ENCODE measurements around the gene GPHA2. TPM values are rescaled to one million over a fixed set of nuclear protein-coding genes. Genes with fewer than 3 reads are reported as not detected.

The GPHA2 gene
- total and polyA plus RNA-seq, 2 of the 13 experiments (the other 11 are each of a cell fraction or from before 2014, with no cell fraction given): 13.0 to 19.1 TPM

GRCh38 chr11:64894070-64894811 is 41.5 kb downstream of the GPHA2 start (continued):
- no peak; the same call in 1 of the 2 replicates for TF ChIP-seq ZBTB44 (CRISPR knock-in tag; IDR thresholded peaks at IDR 0.05)
- TF ChIP-seq MIER3 (CRISPR knock-in tag; IDR thresholded peaks at IDR 0.05; ENCODE audit: borderline replicate concordance): peak; percentile 79; the same call in 1 of the 2 replicates
- TF ChIP-seq ZNF788 (CRISPR knock-in tag; IDR thresholded peaks at IDR 0.05; ENCODE audit: borderline replicate concordance): peak; percentile 66; the same call in 1 of the 2 replicates
- TF ChIP-seq, protein P1, sequence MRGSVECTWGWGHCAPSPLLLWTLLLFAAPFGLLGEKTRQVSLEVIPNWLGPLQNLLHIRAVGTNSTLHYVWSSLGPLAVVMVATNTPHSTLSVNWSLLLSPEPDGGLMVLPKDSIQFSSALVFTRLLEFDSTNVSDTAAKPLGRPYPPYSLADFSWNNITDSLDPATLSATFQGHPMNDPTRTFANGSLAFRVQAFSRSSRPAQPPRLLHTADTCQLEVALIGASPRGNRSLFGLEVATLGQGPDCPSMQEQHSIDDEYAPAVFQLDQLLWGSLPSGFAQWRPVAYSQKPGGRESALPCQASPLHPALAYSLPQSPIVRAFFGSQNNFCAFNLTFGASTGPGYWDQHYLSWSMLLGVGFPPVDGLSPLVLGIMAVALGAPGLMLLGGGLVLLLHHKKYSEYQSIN (CRISPR knock-in tag; IDR thresholded peaks at IDR 0.05; ENCODE audit: borderline replicate concordance): no peak
- peak; percentile 45; the same call in 1 of the 2 replicates for TF ChIP-seq ZNF782 (CRISPR knock-in tag; IDR thresholded peaks at IDR 0.05; ENCODE audit: borderline replicate concordance)
- TF ChIP-seq USF2 (IDR thresholded peaks at IDR 0.05; ENCODE audit: low read depth, low read length): no peak
- TF ChIP-seq USF2 (CRISPR knock-in tag; IDR thresholded peaks at IDR 0.05; ENCODE audit: borderline replicate concordance): no peak
- TF ChIP-seq ZNF331 (CRISPR knock-in tag; IDR thresholded peaks at IDR 0.05): peak; percentile 75
- TF ChIP-seq SP5 (CRISPR knock-in tag; IDR thresholded peaks at IDR 0.05; ENCODE audit: borderline replicate concordance, low read depth): peak; percentile 99
- TF ChIP-seq HES4 (CRISPR knock-in tag; IDR thresholded peaks at IDR 0.05; ENCODE audit: borderline replicate concordance): no peak
- TF ChIP-seq RFX3 (CRISPR knock-in tag; IDR thresholded peaks at IDR 0.05): no peak
- TF ChIP-seq, protein P2, sequence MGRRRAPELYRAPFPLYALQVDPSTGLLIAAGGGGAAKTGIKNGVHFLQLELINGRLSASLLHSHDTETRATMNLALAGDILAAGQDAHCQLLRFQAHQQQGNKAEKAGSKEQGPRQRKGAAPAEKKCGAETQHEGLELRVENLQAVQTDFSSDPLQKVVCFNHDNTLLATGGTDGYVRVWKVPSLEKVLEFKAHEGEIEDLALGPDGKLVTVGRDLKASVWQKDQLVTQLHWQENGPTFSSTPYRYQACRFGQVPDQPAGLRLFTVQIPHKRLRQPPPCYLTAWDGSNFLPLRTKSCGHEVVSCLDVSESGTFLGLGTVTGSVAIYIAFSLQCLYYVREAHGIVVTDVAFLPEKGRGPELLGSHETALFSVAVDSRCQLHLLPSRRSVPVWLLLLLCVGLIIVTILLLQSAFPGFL (CRISPR knock-in tag; IDR thresholded peaks at IDR 0.05): no peak
- peak; percentile 70; the same call in 1 of the 2 replicates for TF ChIP-seq POGZ (CRISPR knock-in tag; IDR thresholded peaks at IDR 0.05)
- peak; percentile 44; the same call in 1 of the 2 replicates for TF ChIP-seq YEATS4 (CRISPR knock-in tag; IDR thresholded peaks at IDR 0.05; ENCODE audit: borderline replicate concordance)
- TF ChIP-seq BHLHE40 (IDR thresholded peaks at IDR 0.05; ENCODE audit: low read length): peak; percentile 24; the same call in 1 of the 2 replicates
- peak; percentile 48 for TF ChIP-seq RBM39 (IDR thresholded peaks at IDR 0.05; ENCODE audit: low read depth, low read length, poor library complexity, severe bottlenecking)
- TF ChIP-seq FOXA3 (CRISPR knock-in tag; IDR thresholded peaks at IDR 0.05): peak; percentile 66
- TF ChIP-seq, protein P3, sequence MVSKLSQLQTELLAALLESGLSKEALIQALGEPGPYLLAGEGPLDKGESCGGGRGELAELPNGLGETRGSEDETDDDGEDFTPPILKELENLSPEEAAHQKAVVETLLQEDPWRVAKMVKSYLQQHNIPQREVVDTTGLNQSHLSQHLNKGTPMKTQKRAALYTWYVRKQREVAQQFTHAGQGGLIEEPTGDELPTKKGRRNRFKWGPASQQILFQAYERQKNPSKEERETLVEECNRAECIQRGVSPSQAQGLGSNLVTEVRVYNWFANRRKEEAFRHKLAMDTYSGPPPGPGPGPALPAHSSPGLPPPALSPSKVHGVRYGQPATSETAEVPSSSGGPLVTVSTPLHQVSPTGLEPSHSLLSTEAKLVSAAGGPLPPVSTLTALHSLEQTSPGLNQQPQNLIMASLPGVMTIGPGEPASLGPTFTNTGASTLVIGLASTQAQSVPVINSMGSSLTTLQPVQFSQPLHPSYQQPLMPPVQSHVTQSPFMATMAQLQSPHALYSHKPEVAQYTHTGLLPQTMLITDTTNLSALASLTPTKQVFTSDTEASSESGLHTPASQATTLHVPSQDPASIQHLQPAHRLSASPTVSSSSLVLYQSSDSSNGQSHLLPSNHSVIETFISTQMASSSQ (IDR thresholded peaks at IDR 0.05; ENCODE audit: low read depth): peak; percentile 69; the same call in 1 of the 2 replicates
- TF ChIP-seq, protein P3 (CRISPR knock-in tag; IDR thresholded peaks at IDR 0.05; ENCODE audit: borderline replicate concordance): peak; percentile 88

Data from HepG2 (cell line).